Esophagus muscularis mucosa (tissue), 4 donors: ENCODE measurements around the gene KHK.

ENCODE experiments used
- EP300 ChIP-seq: sonication (generic); formaldehyde crosslinking; IDR thresholded peaks from one replicate; pipeline ENCODE4 v1.6.1; 2017; ENCODE audit warnings: antibody characterized with exemption
- POLR2AphosphoS5 ChIP-seq, 2 donors: sonication (generic); formaldehyde crosslinking; IDR thresholded peaks; one replicate each; pipeline ENCODE4 v1.6.1; 2017; ENCODE audit warnings: antibody characterized with exemption in 2 of 2
- TF ChIP-seq, protein P1 (sequence below), 3 experiments: fragments of 200-600 bp in 2 of 3; fragments of 450-650 bp in 1 of 3; sonication (generic) in 2 of 3; IDR thresholded peaks; one replicate each; pipeline ENCODE4 v1.5.1; 2017 to 2019; ENCODE audit warnings: antibody characterized with exemption in 3 of 3, mild to moderate bottlenecking in 2 of 3, moderate library complexity in 1 of 3

GRCh38 chr2:27145682-27146081 lies 59.1 kb downstream of the KHK start:
- TF ChIP-seq, protein P1, sequence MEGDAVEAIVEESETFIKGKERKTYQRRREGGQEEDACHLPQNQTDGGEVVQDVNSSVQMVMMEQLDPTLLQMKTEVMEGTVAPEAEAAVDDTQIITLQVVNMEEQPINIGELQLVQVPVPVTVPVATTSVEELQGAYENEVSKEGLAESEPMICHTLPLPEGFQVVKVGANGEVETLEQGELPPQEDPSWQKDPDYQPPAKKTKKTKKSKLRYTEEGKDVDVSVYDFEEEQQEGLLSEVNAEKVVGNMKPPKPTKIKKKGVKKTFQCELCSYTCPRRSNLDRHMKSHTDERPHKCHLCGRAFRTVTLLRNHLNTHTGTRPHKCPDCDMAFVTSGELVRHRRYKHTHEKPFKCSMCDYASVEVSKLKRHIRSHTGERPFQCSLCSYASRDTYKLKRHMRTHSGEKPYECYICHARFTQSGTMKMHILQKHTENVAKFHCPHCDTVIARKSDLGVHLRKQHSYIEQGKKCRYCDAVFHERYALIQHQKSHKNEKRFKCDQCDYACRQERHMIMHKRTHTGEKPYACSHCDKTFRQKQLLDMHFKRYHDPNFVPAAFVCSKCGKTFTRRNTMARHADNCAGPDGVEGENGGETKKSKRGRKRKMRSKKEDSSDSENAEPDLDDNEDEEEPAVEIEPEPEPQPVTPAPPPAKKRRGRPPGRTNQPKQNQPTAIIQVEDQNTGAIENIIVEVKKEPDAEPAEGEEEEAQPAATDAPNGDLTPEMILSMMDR (IDR thresholded peaks at IDR 0.05): no peak
- TF ChIP-seq POLR2AphosphoS5 (IDR thresholded peaks at IDR 0.05): no peak
- TF ChIP-seq EP300: no peak
